ENCODE results near the gene ATP2A3.
A peak's percentile ranks its signal among the peaks of the same experiment; 100 is the strongest.

ATP2A3 gene

DNA sequence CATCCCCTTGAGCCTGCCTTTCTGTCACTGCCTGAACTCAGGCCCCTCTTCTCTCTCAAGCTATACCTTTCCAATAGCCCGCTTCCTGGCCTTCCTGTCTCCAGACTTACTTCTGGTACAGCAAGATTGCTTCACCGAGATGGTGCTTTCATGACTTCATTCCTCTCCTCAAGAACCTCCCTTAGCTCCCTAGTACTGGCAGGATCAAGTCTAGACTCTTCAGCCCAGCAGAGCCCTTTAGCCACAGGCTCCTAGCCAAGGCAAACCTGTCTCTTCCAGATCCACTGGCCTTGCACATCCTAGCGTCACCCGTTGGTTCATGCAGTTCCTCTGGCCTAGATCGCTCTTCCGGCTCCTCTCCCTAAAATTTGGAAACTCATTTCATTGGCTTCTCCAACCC, 6.4 kb upstream of the ATP2A3 start:
- no peak for DNase-seq

DNA sequence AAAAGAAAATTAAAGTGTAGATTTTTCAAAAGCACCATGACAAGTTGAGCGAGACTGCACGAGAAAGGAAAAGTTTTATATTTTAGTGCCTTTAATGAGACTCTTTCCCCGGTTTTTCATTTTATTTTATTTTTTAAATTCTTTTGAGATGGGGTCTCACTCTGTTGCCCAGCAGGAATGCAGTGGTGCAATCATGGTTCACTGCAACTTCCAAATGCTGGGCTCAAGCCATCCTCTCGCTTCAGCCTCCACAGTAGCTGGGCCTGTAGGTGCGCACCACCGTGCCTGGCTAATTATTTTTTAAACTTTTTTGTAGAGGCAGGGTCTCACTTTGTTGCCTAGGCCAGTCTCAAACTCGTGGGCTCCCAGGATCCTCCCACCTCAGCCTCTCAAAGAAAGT, 5.7 kb upstream of the ATP2A3 start:
- no peak for DNase-seq

GRCh38 chr17:3968886-3969524, 4.8 kb upstream of the ATP2A3 start:
- no peak for DNase-seq

GRCh38 chr17:3968015-3968414, 3.8 kb upstream of the ATP2A3 start:
- no peak for DNase-seq

DNA sequence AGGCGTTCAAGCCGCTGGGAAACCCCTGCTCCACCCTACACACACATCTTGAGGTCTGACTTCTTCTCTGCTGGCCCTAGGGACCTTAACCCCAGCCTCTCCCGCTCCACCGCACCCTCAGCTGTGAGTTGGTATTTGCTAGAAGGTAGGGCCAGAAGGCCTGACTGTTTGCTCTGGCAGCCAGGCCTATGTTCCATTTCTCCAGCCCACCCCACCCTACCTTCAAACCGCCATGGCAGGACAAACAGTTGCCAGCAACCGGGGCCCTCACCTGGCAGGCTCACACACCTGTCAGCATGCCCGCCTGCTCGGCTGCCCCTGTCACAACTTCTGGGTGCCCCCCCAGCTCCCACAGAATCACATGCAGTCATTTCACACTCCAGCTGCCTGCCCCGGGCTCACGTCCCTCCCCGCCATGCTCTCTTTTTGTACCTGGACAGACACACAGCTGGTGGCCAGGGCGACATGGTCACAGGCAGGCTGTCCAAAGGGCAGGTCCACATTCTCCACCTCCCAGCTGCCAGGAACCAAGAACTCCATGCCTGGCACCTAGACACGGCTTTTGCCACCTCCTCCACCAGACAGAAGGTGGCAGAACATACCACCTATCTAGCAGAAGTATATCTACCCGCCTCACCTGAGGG, 2.6 kb upstream of the ATP2A3 start:
- no peak for DNase-seq

GRCh38 chr17:3965118-3965800, 1.0 kb upstream of the ATP2A3 start:
- peak; percentile 73 for DNase-seq

- DNase-seq = no peak
Measured at GRCh38 chr17:3963237-3964201, 718 bp downstream of the ATP2A3 start.

DNA sequence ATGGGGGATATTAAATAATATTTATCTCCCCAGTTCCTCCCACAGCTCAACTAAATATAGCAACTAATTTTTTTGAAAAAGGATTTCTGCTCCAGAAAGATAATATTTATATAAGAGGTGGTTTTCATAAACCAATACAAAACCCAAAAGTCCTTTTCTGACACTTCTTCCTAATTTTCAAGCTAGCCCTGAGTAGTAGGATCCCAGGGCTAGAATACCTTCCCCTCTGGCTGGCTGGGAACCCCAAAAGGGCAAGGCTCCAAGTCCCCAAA, 1.3 kb downstream of the ATP2A3 start:
- no peak for DNase-seq

DNA sequence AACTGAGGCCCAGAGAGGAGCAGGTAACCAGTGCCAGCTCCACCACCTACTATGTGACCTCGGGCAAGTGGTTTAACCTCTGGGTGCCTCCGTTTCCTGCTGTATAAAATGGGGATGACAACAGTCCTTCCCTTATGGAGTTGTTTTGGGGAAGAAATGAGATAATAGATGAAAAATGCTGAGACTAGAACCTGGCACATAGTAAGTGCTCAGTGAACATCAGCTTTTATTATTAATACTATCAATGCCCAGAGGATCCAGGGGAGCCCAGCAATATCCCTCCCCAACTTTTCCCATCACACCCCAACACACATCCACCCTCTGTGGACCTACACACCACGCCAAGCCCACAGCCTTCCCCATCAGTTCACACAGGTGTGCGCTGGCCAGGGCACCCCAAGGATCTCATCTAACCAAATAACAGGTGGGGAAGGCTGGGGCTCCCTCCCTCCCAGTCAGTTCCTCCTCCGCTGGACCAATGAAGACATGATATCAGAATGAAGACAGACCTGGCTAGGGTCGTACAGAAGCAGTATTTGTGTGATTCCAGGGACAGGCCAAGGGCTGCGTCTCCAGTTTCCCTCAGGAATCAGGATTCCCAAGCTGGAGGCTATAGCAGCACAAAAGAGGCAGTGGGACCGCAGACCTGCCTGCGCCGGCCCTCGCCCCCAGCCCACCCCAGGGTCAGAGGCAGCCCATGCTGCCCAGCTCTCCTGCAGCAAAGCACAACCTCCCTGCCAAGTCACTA, 1.8 kb downstream of the ATP2A3 start:
- no peak for DNase-seq

GRCh38 chr17:3961564-3962047, 2.6 kb downstream of the ATP2A3 start:
- no peak for DNase-seq

DNA sequence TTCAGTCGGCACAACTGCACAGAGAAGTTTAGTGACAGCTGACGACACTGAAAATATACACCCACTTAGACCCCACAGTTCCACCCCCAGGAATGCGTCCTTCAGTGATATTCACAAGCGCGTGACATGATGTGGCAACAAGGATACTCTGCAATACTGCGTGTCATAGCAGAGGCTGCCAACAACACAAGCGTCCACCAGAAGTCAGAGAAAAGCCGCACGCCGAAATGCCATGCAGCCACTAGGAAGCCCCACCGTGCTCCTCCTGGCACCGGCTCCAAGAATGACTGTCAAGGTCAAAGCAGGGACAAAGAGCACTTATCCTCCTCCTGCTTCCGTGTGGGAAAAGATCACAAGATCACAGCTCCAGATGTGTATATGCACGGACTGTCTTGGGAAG, 3.5 kb downstream of the ATP2A3 start:
- DNase-seq = no peak

GRCh38 chr17:3959921-3960601, 4.2 kb downstream of the ATP2A3 start:
- DNase-seq = no peak

- DNase-seq = peak; percentile 87
Measured at GRCh38 chr17:3959295-3959899, 4.8 kb downstream of the ATP2A3 start.

- DNase-seq = no peak
Measured at GRCh38 chr17:3957735-3958599, 6.3 kb downstream of the ATP2A3 start.

DNA sequence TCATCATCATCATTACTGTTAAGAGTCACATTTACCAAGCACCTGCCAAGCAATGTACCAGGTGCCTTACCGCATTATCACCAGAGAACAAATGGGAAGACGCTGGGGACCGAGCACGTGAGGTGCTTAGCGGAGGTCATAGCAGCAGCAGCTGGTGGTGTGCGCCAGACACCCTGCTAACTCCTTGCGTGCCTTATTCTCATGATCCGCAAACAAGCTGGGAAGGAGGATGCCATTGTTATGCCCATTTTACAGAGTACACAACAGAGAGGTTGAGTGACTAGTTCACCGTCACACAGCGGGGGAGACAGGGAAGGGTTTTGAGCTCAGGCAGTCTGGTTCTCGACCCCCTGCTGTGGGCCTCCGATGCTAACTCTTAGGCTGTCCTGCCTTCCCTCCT, 7.3 kb downstream of the ATP2A3 start:
- no peak for DNase-seq

DNA sequence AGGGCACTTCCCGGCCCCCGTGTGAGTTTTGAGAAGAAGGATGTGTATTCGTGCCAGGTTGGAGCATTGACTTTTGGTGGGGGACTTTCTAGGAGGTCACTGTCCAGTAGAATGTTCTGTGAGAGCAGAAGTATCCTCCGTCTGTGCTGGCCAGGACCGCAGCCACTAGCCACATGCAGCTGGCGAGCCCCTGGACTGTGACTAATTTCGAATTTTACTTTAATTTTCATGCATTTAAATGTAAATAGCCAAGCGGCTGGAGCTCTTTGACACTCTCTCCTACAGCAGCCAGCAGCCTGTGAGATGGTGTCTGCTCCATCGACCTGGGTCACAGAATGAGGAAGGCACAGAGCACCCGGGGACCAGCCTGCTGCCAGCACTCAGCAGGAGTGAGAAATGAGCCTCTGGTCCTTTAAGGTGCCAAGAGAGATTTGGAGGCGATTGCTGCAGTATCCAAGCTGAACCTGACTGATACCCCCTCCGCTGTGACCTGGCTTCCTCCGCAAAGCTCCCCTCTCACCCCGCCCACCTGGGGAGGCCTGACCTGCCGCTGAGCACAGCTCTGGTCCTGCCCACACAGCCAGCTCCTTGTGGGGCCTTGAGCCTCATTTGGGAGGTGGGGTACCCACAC, 7.8 kb downstream of the ATP2A3 start:
- DNase-seq = no peak

DNA sequence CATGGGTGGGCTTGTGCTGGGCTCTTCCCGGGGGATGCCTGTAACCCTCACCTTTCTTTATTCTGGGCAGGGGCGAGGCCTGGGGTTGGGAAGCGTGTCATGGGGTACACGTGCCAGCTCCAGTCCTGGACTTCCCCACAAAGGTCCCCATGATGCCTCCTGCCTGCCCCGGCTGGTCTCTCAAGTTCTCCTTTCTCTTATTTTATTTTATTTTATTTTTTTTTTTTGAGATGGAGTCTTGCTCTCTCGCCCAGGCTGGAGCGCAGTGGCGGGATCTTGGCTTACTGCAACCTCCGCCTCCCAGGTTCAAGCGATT, 8.6 kb downstream of the ATP2A3 start:
- DNase-seq = no peak

- no peak for DNase-seq
Measured at GRCh38 chr17:3954976-3955672, 9.1 kb downstream of the ATP2A3 start.

GRCh38 chr17:3954086-3954485, 10.2 kb downstream of the ATP2A3 start:
- no peak for DNase-seq

DNA sequence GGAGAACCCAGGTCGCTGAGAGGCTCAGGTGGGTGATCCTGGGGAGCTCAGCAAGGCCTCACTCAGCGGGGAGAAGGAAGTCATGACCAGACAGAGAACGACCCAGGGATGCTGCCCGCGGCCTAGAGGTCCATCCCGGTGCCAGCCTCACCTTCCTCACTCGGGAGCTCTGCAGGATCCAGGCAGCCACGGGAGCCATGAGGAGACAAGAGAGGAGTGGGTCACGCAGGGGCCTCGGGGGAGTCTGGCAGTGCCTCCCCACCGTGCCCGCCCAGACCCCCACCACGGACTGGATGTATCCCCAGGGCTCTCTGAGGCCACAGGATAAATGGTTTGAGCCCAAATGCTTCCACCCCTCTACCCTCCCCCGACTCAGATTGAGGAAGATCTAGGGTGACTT, 10.7 kb downstream of the ATP2A3 start:
- DNase-seq = no peak

Measured in NCI-H1105 treated with DMSO at 0.1 percent for 48 hours (cell line).